ENCODE measurements around the gene TAX1BP3. TPM values are rescaled to one million over a fixed set of nuclear protein-coding genes. Genes with fewer than 3 reads are reported as not detected.
A peak's percentile ranks its signal among the peaks of the same experiment; 100 is the strongest.

TAX1BP3 gene
- total RNA-seq, 1 experiment from 2014 or later: 76.3 TPM

- Histone ChIP-seq H2BK120ac (ENCODE audit: low read depth, low read length, poor library complexity, severe bottlenecking) (no peak overlapping the region), H4K8ac (replicated peaks; ENCODE audit: insufficient read length, low read depth, low read length) (no peak overlapping the region), H3K4ac (ENCODE audit: low read depth, low read length) (no peak overlapping the region), H3K4me2 (ENCODE audit: insufficient read depth, insufficient read length, low read length) (no peak overlapping the region), H2AFZ (ENCODE audit: low read length) (no peak overlapping the region), H3K56ac (ENCODE audit: insufficient read length, low read depth, low read length) (no peak overlapping the region), H3K14ac (ENCODE audit: insufficient read depth, low read length) (peak overlapping the region; percentile 38; the same call in 1 of the 2 replicates), H3K9me3 (ENCODE audit: control insufficient read depth, low read depth, low read length) (no peaks in the 10 kb centered on the region), H3K27me3 (ENCODE audit: insufficient read depth, low read length) (no peaks in the 10 kb centered on the region), H2AK5ac (ENCODE audit: insufficient read length, low read length) (no peak overlapping the region), H4K91ac (ENCODE audit: insufficient read length, low read depth, low read length) (no peak overlapping the region), H3K79me1 (ENCODE audit: insufficient read depth, low read depth, low read length, poor library complexity, severe bottlenecking) (no peaks in the 10 kb centered on the region), H3K9ac (ENCODE audit: extremely low read depth, insufficient read length, low read length) (no peak overlapping the region), H3K23me2 (ENCODE audit: insufficient read length, low read depth, low read length, poor library complexity, severe bottlenecking) (no peaks in the 10 kb centered on the region), H2BK12ac (ENCODE audit: insufficient read length, low read depth, low read length) (no peak overlapping the region), H2BK20ac (ENCODE audit: low read depth, low read length, poor library complexity, severe bottlenecking) (no peak overlapping the region), H3K18ac (ENCODE audit: insufficient read length, low read depth, low read length) (no peak overlapping the region), H4K5ac (ENCODE audit: insufficient read length, low read depth, low read length) (no peak overlapping the region), H3K4me1 (ENCODE audit: insufficient read depth, low read length) (no peaks in the 10 kb centered on the region), H2BK5ac (ENCODE audit: insufficient read length, low read length) (no peak overlapping the region), H3K23ac (ENCODE audit: insufficient read length, low read depth, low read length) (no peak overlapping the region), H2BK15ac (ENCODE audit: low read depth, low read length) (no peak overlapping the region), H4K20me1 (ENCODE audit: control insufficient read depth, insufficient read depth, insufficient read length) (no peaks in the 10 kb centered on the region), H3T11ph (ENCODE audit: low read length) (no peak overlapping the region), H3K79me2 (ENCODE audit: insufficient read depth, low read length) (no peaks in the 10 kb centered on the region), H3K27ac (ENCODE audit: insufficient read length, low read depth, low read length) (no peak overlapping the region)
- Mint-ChIP-seq H3K27ac (peak overlapping the region in 1 of 3 experiments; percentile 75; a peak in 3 of 7 replicates), H3K36me3 (ENCODE audit: insufficient read depth in 1 of 3, low read depth in 3 of 3) (peaks cover 7 to 35% (median 10%) of the 10 kb centered on the region in 3 experiments), H3K9me3 (no peaks in the 10 kb centered on the region), H3K27me3 (ENCODE audit: low read depth) (no peaks in the 10 kb centered on the region), H3K4me3 (no peak overlapping the region), H3K4me1 (peaks cover 8 to 12% of the 10 kb centered on the region in 2 experiments)
- DNase-seq: peak; percentile 42
- WGBS (ENCODE audit: extremely low coverage, insufficient read length, low lambda C conversion rate): no CpG with 5 or more reads among the region's 22 CpGs
- no peak for TF ChIP-seq CTCF (conservative IDR thresholded peaks at IDR 0.05)
These were observed 8.8 kb downstream of the TAX1BP3 start for GRCh38 chr17:3659541-3660111.
